Caco-2 (cell line): ENCODE data around the gene RHOBTB1. TPM values are rescaled to one million over a fixed set of nuclear protein-coding genes. Genes with fewer than 3 reads are reported as not detected.

Source experiments
- BruUV-seq: library from RNA; stranded (reverse); fragments of 400-500 nt; replicated peaks from 2 replicates; lab custom pipeline; 2021; lab: Mats Ljungman, UMichigan
- CTCF ChIA-PET: fragments of 300-600 bp; sonication (Branson Sonifier 250); formaldehyde crosslinking; loops from one replicate; lab custom pipeline; 2022; ENCODE audit warnings: antibody characterized with exemption; lab: Charles Lee
- POLR2A ChIA-PET: fragments of 300-600 bp; sonication (Branson Sonifier 250); formaldehyde crosslinking; loops from one replicate; lab custom pipeline; 2022; ENCODE audit warnings: antibody characterized with exemption; lab: Charles Lee
- DNase-seq, 2 experiments: peaks; one replicate each; pipeline versions ENCODE4 v3.0.0 to v3.0.0-alpha.2; 2020 to 2022
- H3K27me3 ChIP-seq: replicated peaks from 2 replicates; pipeline ENCODE4 v1.6.0; 2011; ENCODE audit warnings: low read length; ENCODE audit not compliant: control insufficient read depth, insufficient read depth
- H3K36me3 ChIP-seq: 2 replicates; pipeline ENCODE4 v1.5.1; 2011; ENCODE audit warnings: low read length; ENCODE audit not compliant: control insufficient read depth, insufficient read depth
- H3K4me1 ChIP-seq: fragments of 250-450 bp; sonication (Bioruptor Pico); 2 replicates; pipeline ENCODE4 v1.5.1; 2020; ENCODE audit warnings: mild to moderate bottlenecking
- H3K4me3 ChIP-seq: 2 replicates; pipeline ENCODE4 v1.5.1; 2011; ENCODE audit warnings: low read depth, mild to moderate bottlenecking, control low read depth, low read length
- H3K9me3 ChIP-seq: fragments of 250-450 bp; sonication (Bioruptor Pico); 2 replicates; pipeline ENCODE4 v1.5.1; 2020; ENCODE audit warnings: mild to moderate bottlenecking, moderate library complexity
- H3K27ac Mint-ChIP-seq: one replicate; pipeline ENCODE4 v1.8.0; 2022; ENCODE audit warnings: mixed read lengths; ENCODE audit not compliant: unreplicated experiment
- H3K27me3 Mint-ChIP-seq: one replicate; pipeline ENCODE4 v1.8.0; 2022; ENCODE audit warnings: mixed read lengths; ENCODE audit not compliant: insufficient read depth, unreplicated experiment
- H3K36me3 Mint-ChIP-seq: one replicate; pipeline ENCODE4 v1.8.0; 2022; ENCODE audit warnings: mild to moderate bottlenecking, mixed read lengths; ENCODE audit not compliant: insufficient read depth, unreplicated experiment
- H3K4me1 Mint-ChIP-seq: one replicate; pipeline ENCODE4 v1.8.0; 2022; ENCODE audit warnings: low read depth, mixed read lengths; ENCODE audit not compliant: unreplicated experiment
- H3K4me3 Mint-ChIP-seq: one replicate; pipeline ENCODE4 v1.8.0; 2022; ENCODE audit warnings: mild to moderate bottlenecking, moderate library complexity, mixed read lengths; ENCODE audit not compliant: unreplicated experiment
- H3K9me3 Mint-ChIP-seq: one replicate; pipeline ENCODE4 v1.8.0; 2022; ENCODE audit warnings: mixed read lengths; ENCODE audit not compliant: unreplicated experiment
- CTCF ChIP-seq, 2 experiments: fragments of 200-600 bp in 1 of 2; IDR thresholded peaks; 1 replicate in 1 of 2; 2 replicates in 1 of 2; pipeline versions ENCODE4 v1.5.1 to v1.8.0; 2011 to 2022; ENCODE audit warnings: antibody characterized with exemption in 1 of 2, control low read depth in 1 of 2, inconsistent platforms in 1 of 2, low read depth in 1 of 2, low read length in 1 of 2, mild to moderate bottlenecking in 1 of 2, moderate library complexity in 1 of 2; ENCODE audit not compliant: insufficient read depth in 1 of 2, severe bottlenecking in 1 of 2, unreplicated experiment in 1 of 2
- intact Hi-C: fragments of 100-400 bp; cut with micrococcal nuclease; formaldehyde crosslinking; loops from one replicate; pipeline ENCODE4 v1.10.0; 2022; ENCODE audit not compliant: unreplicated experiment
- total RNA-seq: library from RNA; stranded (reverse); gene quantifications from 2 replicates; pipeline ENCODE4 v1.2.3, GENCODE V29; 2022

RHOBTB1 gene
- total RNA-seq, 1 experiment from 2014 or later = 19.9 TPM

GRCh38 chr10:60856405-60856804, 87.6 kb downstream of the RHOBTB1 start:
- BruUV-seq = no TSS peak
- POLR2A ChIA-PET = no interaction called here
- H3K27me3 ChIP-seq = peaks cover 1% of the 10 kb centered on the region
- no peak overlapping the region for H3K4me3 Mint-ChIP-seq
- H3K4me1 Mint-ChIP-seq = no peaks in the 10 kb centered on the region
- no peaks in the 10 kb centered on the region for H3K36me3 Mint-ChIP-seq
- intact Hi-C loops = no loop called here
- no peaks in the 10 kb centered on the region for H3K36me3 ChIP-seq
- H3K27me3 Mint-ChIP-seq = peaks cover 9% of the 10 kb centered on the region
- H3K4me1 ChIP-seq = no peaks in the 10 kb centered on the region
- H3K9me3 Mint-ChIP-seq = no peaks in the 10 kb centered on the region
- no peak overlapping the region for H3K4me3 ChIP-seq
- no peak for DNase-seq
- no peaks in the 10 kb centered on the region; the same call in 1 of the 2 replicates for H3K9me3 ChIP-seq
- TF ChIP-seq CTCF (IDR thresholded peaks at IDR 0.05; ENCODE audit: insufficient read depth in 1 of 2, low read depth in 1 of 2, low read length in 1 of 2, severe bottlenecking in 1 of 2, unreplicated experiment in 1 of 2) = no peak
- CTCF ChIA-PET = no interaction called here
- no peak overlapping the region for H3K27ac Mint-ChIP-seq

- Mint-ChIP-seq H3K27ac (no peak overlapping the region), H3K9me3 (no peaks in the 10 kb centered on the region), H3K27me3 (no peaks in the 10 kb centered on the region), H3K36me3 (no peaks in the 10 kb centered on the region), H3K4me3 (no peak overlapping the region), H3K4me1 (no peaks in the 10 kb centered on the region)
- no peaks in the 10 kb centered on the region; the same call in 1 of the 2 replicates for H3K9me3 ChIP-seq
- no peak for TF ChIP-seq CTCF (IDR thresholded peaks at IDR 0.05; ENCODE audit: insufficient read depth in 1 of 2, low read depth in 1 of 2, low read length in 1 of 2, severe bottlenecking in 1 of 2, unreplicated experiment in 1 of 2)
- H3K36me3 ChIP-seq = no peaks in the 10 kb centered on the region
- CTCF ChIA-PET = no interaction called here
- DNase-seq = no peak
- H3K4me3 ChIP-seq = no peak overlapping the region
- intact Hi-C loops = no loop called here
- H3K27me3 ChIP-seq = peaks cover 1% of the 10 kb centered on the region; the same call in 1 of the 2 replicates
- POLR2A ChIA-PET = no interaction called here
- H3K4me1 ChIP-seq = no peaks in the 10 kb centered on the region
- BruUV-seq = no TSS peak
Observed at GRCh38 chr10:60853637-60854036, 90.3 kb downstream of the RHOBTB1 start.

GRCh38 chr10:60853107-60853506, 90.9 kb downstream of the RHOBTB1 start:
- intact Hi-C loops = no loop called here
- Mint-ChIP-seq H3K4me1 (no peaks in the 10 kb centered on the region), H3K9me3 (no peaks in the 10 kb centered on the region), H3K27me3 (no peaks in the 10 kb centered on the region), H3K27ac (no peak overlapping the region), H3K4me3 (no peak overlapping the region), H3K36me3 (no peaks in the 10 kb centered on the region)
- H3K9me3 ChIP-seq = no peaks in the 10 kb centered on the region; the same call in 1 of the 2 replicates
- peaks cover 1% of the 10 kb centered on the region; the same call in 1 of the 2 replicates for H3K27me3 ChIP-seq
- TF ChIP-seq CTCF (IDR thresholded peaks at IDR 0.05; ENCODE audit: insufficient read depth in 1 of 2, low read depth in 1 of 2, low read length in 1 of 2, severe bottlenecking in 1 of 2, unreplicated experiment in 1 of 2) = no peak
- H3K36me3 ChIP-seq = no peaks in the 10 kb centered on the region
- no TSS peak for BruUV-seq
- DNase-seq = no peak
- no peak overlapping the region for H3K4me3 ChIP-seq
- H3K4me1 ChIP-seq = no peaks in the 10 kb centered on the region
- POLR2A ChIA-PET = no interaction called here
- CTCF ChIA-PET = no interaction called here
